GM19351 (cell line): ENCODE results near the gene ZNRF3.
"Not testable (repeated sequence)": the region's sequence is repeated elsewhere in the genome, so short reads cannot be mapped to it uniquely, and the experiment has no call there.

Experiments used
- ATAC-seq: cut with Tn5 transposase; IDR thresholded peaks from one replicate; pipeline ENCODE4 v1.9.1; 2021; ENCODE audit warnings: mild to moderate bottlenecking, moderate library complexity; ENCODE audit not compliant: unreplicated experiment

Gene ZNRF3

DNA sequence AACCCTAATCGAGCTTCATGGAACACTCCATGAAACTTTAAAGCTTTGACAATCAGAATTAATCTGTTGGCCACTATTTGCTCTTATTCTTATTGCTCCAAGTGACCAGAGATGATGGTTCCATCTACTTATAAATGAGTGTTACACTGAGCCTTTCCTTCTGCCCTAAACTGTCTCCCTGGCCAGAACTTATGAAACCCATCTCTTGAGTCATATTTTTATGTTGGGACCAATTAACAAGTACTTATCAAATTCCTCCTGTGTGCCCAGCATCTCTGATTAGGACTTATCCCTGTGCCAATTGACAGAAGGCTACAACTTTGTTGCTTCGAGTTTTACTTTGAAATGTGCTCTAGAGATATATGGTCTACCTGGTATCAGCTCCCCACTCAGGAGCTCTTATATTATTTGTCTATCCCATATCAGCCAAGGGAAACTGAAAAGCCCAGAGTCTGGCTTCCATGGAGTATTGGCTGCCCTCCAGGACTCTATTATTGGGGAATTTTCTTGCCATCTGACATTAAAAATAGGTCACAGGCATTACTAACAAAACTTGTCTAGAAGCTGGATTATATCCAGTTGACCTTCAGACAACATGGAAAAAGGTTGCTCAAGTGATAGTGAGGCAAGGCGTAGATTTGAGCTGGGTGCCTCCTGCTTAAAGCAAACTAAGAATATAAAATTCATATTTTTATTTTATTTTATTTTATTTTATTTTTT lies 198.3 kb downstream of the ZNRF3 start:
- ATAC-seq, result no peak

DNA sequence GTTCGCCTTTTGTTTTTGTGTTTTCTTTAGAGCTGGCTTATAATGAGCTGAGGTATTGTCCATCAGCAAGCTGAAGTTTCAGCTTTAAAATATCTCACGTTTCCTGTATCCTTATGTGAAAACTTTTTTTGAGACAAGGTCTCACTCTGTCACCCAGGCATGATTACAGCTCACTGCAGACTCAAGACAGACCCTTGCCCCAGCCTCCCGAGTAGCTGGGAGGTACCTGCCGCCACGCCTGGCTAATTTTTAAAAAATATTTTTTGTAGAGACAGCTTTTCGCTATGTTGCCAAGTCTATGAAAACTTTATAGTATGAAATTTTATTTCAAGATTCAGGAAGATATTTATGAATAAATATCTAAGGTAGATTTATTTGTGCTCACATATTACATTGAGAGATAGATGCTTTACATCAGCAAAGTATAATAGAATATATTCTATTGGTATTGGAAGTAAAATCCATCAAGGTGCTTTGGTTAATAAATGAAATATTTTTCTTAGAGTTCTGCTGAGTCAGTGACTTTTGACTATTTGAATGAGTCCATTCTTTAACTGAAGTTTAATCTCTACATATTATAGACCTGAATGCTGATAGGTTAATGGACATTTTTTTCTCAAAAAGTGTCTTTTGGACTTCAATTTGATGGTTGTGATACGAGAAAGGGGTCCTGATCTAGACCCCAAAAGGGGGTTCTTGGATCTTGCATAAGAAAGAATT lies 199.6 kb downstream of the ZNRF3 start:
- no peak for ATAC-seq

DNA sequence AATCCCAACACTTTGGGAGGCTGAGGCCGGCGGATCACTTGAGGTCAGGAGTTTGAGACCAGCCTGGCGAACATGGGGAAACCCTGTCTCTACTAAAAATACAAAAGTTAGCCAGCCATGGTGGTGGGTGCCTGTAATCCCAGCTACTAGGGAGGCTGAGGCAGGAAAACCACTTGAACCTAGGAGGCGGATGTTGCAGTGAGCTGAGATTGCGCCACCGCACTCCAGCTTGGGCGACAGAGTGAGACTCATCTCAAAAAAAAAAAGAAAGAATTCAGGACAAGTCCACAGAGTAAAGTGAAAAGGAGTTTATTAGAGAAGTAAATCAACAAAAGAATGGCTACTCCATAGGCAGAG lies 200.2 kb downstream of the ZNRF3 start:
- ATAC-seq, result not testable (repeated sequence)

DNA sequence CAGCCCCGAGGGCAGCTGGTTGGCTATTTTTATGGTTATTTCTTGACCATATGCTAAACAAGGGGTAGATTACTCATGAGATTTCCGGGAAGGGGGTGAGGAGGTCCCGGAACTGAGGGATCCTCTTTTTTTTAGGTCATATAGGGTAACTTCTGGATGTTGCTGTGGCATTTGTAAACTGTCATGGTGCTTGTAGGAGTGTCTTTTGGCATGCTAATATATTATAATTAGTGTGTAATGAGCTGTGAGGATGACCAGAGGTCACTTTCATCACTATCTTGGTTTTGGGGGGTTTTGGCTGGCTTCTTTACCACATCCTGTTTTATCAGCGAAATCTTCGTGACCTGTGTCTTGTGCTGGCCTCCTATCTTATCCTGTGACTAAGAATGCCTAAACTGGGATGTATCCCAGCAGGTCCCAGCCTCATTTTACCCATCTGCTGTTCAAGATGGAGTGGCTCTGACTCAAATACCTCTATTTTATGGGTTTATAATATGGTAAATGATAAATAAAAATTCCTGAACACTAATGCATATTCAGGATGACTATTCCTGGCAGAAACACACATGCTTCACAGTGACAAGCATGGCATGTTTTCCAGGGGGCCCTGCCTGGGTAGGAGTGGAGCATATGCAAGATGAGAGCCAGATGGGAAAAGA lies 200.7 kb downstream of the ZNRF3 start:
- ATAC-seq, result no peak

DNA sequence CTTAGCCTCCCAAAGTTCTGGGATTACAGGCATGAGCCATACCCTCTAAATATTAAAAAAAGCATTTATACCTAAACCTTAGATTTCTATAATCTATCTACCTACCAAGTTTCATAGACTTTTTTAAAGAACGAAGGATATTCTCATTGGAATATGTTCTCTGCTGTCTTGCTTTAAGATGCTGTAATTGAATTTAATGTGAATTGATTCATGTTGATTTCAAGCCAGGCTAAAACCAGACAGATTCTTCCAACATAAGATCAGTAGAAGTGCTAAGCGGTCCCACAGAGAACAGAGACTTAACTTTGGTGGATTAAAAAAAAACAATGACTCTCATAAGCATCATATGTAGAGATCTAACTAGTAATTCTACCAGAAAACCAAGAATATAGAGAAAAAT lies 203.6 kb downstream of the ZNRF3 start:
- ATAC-seq, result no peak

DNA sequence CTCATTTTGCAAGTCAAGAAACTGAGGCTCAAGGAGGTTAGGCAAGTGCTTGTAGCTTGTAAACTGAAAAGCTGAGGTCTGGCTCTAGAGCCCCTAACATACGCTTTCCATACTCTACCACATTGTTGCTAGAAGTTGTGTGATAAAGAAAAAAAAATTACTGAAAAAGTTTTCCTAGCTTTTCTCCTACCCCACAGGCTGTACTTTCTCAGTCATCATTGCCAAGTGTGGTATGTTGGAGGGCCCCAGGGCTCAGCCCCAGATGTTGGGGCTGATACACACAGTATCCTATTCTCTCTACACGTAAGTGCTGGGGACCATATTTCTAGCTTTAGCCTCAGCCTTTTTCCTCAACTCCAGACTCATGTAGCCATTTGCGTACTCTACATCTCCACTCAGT lies 205.4 kb downstream of the ZNRF3 start:
- no peak for ATAC-seq

DNA sequence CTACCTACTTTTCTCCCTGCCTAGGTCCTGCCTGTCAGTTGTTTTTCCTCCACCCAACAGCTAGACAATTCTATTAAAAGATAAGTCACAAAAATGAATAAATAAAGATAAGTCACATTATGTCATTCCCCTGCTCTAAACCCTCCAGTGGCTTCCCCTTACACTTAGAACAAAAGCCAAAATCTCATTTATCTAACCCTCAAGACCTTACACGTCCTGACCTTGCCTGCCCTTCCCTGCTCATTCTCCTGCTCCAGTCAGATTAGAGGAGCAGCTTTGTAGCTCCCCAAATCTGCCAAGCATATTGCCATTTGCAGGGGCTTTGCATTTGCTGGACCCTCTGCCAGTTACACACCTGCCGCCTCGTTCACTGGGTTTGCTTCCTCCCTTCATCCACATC lies 206.1 kb downstream of the ZNRF3 start:
- no peak for ATAC-seq

DNA sequence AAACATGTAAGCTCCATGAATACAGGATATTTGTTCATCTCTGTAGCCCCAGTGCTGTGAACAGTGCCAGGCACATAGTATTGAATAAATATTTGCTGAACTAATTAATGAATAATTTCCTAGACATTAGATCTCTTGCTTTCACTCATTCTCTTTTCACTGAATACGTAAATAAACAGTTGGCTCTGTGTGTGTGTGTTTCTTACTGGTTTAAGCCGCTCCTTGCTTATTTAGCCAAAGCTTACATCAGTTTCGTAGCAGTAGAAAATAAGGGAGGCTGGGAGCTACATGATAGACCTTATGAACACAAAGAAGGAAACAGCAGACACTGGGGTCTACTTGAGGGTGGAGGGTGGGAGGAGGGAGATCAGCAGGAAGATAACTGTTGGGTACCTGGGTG lies 206.7 kb downstream of the ZNRF3 start:
- no peak for ATAC-seq

DNA sequence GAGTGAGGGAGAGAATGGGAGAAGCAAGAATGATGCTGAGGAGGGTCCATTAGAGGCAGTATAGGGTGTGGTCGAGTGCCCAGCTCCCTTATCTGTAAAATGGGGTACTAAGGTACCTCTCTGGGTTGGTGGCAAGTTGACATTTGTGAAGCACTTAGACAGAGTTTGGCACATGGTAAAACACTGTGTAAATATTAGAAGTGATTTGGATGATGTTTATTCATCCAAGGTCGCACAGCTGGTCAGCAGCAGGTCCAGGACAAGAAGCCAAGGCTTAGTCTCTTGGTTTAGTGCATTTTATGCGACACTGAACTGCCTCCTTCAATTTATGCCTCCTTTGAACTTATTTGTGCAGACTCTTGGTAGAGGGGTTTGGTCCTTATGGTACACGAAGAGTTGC lies 208.9 kb downstream of the ZNRF3 start:
- no peak for ATAC-seq

DNA sequence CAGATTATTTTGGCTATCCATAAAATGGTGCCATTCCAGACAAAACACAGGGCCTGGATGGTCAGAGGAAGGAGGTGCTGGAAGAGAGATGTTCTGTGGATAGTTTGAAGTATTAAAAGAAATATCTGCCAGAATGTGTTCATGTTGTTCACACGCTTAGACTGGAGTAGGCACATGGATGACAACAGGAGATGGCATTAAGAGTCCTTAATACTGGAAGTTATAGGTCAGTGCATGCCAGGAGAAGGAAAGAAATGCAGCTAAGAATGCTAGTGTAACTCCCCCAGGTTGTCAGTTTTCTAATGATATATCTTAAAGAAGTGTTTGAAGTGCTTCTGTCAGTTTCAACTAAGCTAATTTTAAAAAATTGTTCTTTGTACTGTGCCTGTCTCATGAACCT lies 209.7 kb downstream of the ZNRF3 start:
- ATAC-seq, result no peak

DNA sequence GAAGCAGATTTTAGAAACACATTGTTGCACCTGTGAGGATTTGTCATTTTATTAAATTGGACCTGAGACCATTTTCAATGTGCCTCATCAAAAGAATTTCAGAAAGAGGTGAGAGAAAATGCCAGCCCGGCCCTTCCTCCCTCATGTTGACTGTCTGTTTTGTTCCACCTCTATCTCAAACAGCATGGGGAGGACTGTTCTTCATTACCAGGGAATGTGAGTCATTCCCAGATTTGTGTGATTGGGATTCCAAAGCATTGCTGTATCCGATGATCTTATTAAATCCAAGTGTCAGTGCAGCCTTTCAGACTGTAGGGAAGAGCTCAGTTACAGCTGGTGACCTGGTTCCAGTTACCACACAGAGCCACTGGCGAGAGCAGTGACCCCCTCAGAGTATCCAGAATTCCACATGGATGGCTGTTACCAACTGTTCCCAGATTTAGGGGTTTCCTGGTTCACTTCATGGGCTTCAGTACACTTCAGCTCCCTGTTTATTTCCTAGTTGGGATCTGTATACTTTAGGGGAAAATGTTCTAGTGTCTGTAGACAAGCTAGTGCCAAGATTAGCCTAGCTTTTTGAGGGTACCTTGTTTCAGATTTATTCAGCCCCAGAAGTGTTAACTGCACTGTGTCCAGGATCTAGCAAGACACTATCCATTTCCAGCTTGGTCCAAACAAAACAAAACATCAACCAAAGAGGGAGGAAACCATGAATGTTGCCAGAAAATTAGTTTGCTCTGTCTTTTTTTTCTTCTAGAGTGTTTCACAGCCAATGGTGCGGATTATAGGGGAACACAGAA lies 210.3 kb downstream of the ZNRF3 start:
- ATAC-seq, result no peak

DNA sequence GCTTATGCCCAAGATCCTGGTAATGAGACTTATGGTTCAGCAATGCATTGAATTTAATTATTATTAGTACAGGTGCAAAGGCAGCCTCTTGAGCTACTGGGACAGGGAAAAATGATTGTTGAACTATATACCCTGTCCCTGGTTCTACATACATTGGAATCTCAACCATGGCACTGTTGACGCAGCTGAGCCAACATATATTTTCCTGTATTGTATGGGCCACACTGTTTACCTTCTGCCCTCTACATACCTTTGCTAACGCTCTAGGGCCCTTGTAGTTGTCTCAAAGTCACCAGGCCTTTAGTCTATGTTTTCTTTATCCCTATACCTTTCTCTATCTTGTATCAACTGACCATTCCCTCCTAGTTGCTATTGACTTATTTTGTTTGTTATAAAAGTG lies 212.1 kb downstream of the ZNRF3 start:
- no peak for ATAC-seq

DNA sequence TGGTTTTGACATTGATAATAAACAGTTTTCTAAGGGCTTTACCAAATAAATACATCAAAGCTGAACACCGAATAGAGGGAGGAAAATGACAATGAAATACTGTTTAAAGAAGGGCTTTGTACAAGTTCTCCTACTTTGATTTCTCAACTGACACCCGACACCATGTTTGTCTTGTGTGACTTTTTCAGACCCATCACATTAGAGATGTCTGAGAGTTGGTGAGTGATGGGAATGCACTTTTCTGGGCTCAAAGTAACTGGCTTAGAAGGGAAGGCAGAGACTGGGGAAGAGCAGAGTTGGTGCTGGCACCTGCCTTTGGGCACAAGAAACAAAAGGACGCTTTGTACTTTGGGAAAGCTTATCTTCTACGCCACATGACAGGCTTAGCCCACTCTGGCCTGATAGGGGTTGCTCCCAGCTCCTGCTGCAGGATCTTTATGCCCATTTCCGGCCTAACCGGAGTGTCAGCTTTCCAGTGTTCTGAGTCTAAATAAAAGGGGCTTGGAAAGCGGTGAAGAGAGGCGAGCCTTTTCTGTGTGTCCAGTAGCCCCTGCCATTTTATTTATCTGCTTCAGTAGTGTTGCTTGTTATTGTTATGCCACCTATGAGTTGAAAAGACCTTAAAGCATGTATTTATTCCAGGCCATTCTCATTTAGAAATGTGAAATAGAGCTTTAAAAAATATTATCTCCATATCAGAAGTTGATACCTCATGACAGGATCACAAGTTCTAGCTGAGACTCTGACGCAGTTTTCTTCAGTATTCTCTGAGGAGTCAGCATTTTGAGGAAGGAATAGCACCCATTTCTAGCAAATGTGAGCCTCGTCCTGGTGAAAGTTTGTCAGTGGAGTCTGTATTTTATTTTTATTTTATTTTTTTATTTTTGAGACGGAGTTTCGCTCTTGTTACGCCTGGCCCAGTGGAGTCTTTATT lies 213.6 kb downstream of the ZNRF3 start:
- no peak for ATAC-seq

DNA sequence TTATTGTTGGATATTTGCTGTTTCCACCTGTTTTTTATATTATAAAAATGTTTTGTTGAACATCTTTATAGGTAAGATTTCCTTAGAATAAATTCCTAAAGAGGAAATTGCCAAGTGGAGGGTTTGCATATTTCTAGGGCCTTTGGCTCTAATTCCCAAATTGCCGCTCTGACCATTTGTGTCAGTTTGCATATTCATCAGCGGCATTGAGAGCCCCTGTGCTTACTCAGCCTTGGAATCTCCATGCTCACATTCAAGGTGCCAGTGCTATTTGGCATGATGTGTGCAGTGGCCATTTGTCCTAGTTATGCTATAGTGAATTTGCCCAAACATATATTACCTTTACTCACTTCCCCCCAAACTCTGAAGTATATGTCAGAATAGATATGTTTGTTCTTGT lies 214.9 kb downstream of the ZNRF3 start:
- ATAC-seq, result no peak

DNA sequence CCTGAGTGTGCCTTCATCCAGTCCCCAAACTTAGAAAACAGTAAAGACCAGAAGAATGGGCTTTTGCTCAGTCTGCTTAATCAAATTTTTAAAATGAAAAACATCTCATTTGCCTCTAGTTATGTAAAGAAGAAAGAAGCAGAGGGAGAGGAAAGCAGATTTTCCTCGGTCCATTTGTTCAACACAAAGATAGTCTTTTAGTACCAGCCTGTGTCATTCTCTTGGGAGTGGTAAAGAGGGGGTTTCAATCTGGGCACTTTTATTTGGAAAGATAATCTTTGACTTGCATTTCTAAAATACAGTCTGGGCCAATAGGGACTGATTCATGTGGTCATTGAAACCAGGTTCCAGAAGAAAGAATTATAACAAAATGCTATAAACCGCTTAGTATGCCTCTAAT lies 218.9 kb downstream of the ZNRF3 start:
- ATAC-seq, result no peak

DNA sequence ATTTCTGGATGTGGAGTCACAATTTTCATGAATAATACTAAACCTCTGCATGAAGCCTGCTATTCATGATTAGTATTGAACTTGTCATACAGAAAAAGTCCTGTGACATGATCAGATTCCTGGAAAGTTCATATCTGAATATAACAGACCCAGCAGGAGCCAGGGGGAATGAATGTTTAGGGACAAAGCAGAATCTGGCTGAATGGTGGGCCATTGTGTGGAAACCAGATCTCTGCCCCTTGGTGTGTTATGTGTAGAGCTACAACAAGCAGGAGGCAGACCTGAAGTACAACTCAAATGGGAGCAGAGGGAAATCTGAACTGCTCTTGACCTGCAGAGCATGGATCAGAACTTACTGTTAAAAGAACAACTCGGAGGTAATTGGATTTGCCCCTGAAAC lies 219.7 kb downstream of the ZNRF3 start:
- ATAC-seq, result no peak

DNA sequence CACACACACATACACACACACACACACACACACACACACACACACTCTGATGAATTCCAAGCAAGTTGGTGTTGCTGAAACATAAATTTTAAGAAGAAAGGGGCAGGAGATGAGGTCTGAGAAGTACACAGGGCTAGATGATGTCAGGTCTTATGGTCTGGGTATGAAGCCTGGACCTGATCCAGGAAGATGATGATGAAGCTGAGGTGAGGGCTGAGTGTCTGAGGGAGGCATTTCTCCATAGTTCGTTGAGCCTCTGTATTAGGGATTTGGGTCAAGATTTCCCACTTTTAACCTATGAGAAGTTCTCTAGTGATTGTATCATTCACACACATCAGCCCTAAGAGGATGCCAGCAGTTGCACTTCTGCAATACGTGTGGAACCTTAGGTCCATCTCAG lies 222.1 kb downstream of the ZNRF3 start:
- no peak for ATAC-seq

DNA sequence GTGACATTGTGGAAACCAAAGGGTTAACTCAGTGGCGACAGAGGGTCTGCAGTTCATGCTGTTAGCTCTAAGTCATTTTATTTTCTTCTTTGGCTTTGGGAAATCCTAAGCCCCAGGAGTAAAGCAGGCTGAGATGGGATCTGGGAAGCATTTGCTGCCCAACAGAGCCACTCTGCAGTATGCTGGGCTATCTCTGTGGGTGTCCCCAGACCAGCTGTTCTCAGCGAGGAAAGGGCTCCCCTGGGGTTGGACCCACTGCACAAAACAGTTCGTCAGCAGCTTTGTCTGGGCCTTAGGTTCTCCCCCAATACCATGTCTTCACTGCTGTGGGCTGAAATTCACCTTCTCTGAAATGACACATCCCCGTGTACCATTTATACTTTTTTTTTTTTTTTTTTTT lies 223.5 kb downstream of the ZNRF3 start:
- ATAC-seq, result no peak
